Measurements from ENCODE around the gene CALCB.
"Not testable (repeated sequence)": the region's sequence is repeated elsewhere in the genome, so short reads cannot be mapped to it uniquely, and the experiment has no call there.

Gene CALCB

GRCh38 chr11:15073361-15074205 is at the start of gene CALCB:
TSS of gene CALCB (plus strand) at chr11:15073593. CDS start at chr11:15074719, 1,126 bp downstream.
- no peak for DNase-seq (ENCODE audit: low read depth)

- DNase-seq (ENCODE audit: low read depth), result no peak
Observed at GRCh38 chr11:15027011-15027410, 46.4 kb upstream of the CALCB start.

GRCh38 chr11:15027956-15028355 is 45.4 kb upstream of the CALCB start:
- DNase-seq (ENCODE audit: low read depth), result no peak

GRCh38 chr11:15028379-15028778 is 45.0 kb upstream of the CALCB start:
- no peak for DNase-seq (ENCODE audit: low read depth)

GRCh38 chr11:15031945-15032344 is 41.4 kb upstream of the CALCB start:
- not testable (repeated sequence) for DNase-seq (ENCODE audit: low read depth)

- DNase-seq (ENCODE audit: low read depth), result no peak
Observed at GRCh38 chr11:15034687-15035267, 38.6 kb upstream of the CALCB start.

GRCh38 chr11:15035283-15035682 is 38.1 kb upstream of the CALCB start:
- DNase-seq (ENCODE audit: low read depth), result no peak

- DNase-seq (ENCODE audit: low read depth), result no peak
Observed at GRCh38 chr11:15038963-15039362, 34.4 kb upstream of the CALCB start.

- DNase-seq (ENCODE audit: low read depth), result no peak
Observed at GRCh38 chr11:15045209-15045608, 28.2 kb upstream of the CALCB start.

GRCh38 chr11:15045891-15046290 is 27.5 kb upstream of the CALCB start:
- DNase-seq (ENCODE audit: low read depth), result no peak

- not testable (repeated sequence) for DNase-seq (ENCODE audit: low read depth)
Observed at GRCh38 chr11:15046673-15047072, 26.7 kb upstream of the CALCB start.

GRCh38 chr11:15048616-15049015 is 24.8 kb upstream of the CALCB start:
- DNase-seq (ENCODE audit: low read depth), result no peak

GRCh38 chr11:15053191-15053685 is 20.2 kb upstream of the CALCB start:
- DNase-seq (ENCODE audit: low read depth), result no peak

GRCh38 chr11:15055620-15056356 is 17.6 kb upstream of the CALCB start:
- DNase-seq (ENCODE audit: low read depth), result no peak

GRCh38 chr11:15057329-15057728 is 16.1 kb upstream of the CALCB start:
- DNase-seq (ENCODE audit: low read depth), result no peak

- no peak for DNase-seq (ENCODE audit: low read depth)
Observed at GRCh38 chr11:15059132-15059915, 14.1 kb upstream of the CALCB start.

- DNase-seq (ENCODE audit: low read depth), result no peak
Observed at GRCh38 chr11:15062599-15062998, 10.8 kb upstream of the CALCB start.

- DNase-seq (ENCODE audit: low read depth), result not testable (repeated sequence)
Observed at GRCh38 chr11:15069751-15070150, 3.6 kb upstream of the CALCB start.

GRCh38 chr11:15071556-15072255 is 1.7 kb upstream of the CALCB start:
- no peak for DNase-seq (ENCODE audit: low read depth)

GRCh38 chr11:15072551-15073143 is 746 bp upstream of the CALCB start:
- DNase-seq (ENCODE audit: low read depth), result no peak
